Measurements from ENCODE around the gene CLEC17A.
"Not testable (repeated sequence)": the region's sequence is repeated elsewhere in the genome, so short reads cannot be mapped to it uniquely, and the experiment has no call there.

CLEC17A gene, protein sequence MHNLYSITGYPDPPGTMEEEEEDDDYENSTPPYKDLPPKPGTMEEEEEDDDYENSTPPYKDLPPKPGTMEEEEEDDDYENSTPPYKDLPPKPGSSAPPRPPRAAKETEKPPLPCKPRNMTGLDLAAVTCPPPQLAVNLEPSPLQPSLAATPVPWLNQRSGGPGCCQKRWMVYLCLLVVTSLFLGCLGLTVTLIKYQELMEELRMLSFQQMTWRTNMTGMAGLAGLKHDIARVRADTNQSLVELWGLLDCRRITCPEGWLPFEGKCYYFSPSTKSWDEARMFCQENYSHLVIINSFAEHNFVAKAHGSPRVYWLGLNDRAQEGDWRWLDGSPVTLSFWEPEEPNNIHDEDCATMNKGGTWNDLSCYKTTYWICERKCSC

DNA sequence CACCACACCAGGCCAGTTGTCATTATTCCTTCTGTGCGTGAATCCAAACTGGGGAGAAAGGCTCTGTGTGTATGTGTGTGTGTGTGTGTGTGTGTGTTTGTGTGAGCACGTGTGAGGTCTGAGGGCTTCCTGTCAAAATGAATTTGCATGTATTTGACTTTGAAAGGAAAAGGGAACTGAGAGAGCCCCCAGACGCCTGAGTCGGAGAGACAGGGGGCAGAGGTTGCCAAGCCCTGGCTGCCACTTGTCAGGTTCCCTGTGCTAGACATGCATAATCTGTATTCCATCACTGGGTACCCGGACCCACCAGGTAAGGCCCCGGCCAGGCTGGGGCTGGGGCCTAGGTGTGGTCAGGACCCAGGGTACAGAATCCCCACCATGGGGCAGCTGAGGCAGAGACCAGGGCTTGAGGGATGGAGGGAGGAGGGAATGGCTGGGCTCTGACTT is at the start of gene CLEC17A:
TSS of gene CLEC17A (plus strand) at position 191 of the 447 bp plus-strand sequence. CDS start at position 268, 77 bp downstream.
- DNase-seq (ENCODE audit: low spot score): no peak

DNA sequence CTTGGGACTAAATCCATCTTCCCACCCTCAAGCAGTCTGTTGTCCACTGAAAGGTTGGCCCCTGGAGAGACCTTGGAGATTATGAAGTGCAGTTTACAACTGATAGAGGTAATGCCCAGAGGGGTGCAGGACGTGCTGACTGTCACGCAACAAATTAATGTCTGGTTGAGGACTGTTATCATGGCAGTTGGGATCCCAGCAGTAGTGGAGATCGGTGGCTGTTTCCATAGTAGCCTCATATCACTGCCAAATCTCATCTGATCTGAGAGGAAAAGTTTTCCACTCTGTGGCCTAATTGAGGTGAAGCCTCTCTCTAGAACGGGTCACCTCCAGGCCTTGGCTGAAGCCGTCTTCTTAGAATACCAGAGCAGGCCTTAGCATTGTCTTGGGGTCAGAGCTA is 49.4 kb upstream of the CLEC17A start:
- no peak for DNase-seq (ENCODE audit: low spot score)

DNA sequence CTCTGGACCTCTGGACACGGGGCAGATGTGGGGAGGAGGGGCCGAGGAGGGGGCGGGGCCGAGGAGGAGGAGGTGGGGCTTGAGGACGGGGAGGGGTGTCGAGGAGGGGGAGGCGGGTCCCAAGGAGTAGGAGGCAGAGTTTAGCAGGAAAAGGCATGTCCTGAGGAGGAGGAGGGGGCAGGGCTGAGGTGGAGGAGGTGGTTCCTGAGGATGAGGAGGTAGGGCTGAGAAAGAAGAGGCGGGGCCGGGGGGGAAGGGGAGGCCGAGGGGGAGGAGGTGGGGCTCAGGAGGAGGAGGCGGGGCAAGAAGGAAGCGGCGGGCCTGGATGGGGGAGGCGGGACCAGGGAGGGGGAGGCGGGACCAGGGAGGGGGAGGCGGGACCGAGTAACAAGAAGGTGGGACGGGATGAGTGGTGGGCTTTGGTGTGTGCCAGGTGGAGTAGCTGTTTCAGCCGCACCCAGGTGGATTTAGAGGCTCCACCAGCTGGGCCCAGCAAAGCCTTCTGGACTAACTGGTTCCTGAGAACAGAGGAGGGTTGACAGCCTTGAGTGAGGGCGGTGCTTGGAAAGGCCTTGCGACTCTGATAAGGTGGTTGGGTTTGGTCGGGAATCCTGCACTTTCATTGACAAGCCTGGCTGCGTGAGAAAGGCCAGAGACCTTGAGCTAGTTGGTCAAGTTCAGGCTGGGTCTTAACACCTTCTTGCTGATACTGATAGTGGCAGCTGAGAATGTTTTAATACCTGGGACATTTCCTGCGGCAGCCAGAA is 45.8 kb upstream of the CLEC17A start:
- no peak for DNase-seq (ENCODE audit: low spot score)

DNA sequence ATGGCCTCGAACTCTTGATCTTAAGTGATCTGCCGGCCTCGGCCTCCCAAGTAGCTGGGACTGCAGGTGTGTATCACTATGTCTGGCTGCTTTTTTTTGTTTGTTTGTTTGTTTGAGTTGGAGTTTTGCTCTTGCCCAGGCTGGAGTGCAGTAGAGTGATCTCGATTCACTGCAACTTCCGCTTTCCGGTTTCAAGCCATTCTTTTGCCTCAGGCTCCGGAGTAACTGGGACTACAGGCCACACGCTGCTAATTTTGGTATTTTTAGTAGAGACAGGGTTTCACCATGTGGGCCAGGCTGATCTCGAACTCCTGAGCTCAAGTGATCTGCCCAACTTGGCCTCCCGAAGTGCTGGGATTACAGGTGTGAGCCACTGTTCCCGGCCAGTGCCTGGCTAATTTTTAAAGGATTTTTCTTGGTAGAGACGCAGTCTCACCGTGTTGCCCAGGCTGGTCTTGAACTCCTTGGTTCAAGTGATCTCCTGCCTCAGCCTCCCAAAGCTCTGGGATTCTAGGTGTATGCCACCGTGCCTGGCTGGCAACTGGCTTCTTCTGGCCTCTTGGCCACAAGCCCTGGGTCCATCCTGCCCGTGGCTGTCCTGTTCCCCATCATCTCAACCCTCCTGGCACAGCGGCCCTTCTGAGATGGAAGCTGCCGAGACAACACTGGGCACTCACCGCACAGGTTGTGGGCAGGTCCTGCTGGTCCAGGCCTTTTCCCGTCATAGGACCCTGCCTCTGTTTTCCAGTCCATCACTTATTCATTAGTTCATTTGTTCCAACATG is 42.0 kb upstream of the CLEC17A start:
- no peak for DNase-seq (ENCODE audit: low spot score)

DNA sequence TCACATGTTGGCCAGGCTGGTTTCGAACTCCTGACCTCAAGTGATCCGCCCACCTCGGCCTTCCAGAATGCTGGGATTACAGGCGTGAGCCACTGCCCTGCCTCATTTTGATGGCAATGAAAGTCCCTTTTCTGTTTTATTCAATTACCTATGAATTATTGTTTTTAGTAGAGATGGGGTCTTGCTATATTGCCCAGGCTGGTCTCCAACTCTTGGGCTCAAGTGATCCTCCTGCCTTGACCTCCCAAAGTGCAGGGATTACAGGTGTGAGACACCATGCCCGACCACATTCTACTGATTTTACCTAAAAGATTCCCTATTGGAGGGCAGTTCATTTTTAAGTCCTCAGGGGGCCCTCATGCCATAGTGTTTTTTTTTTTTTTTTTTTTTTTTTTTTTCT is 40.9 kb upstream of the CLEC17A start:
- not testable (repeated sequence) for DNase-seq (ENCODE audit: low spot score)

DNA sequence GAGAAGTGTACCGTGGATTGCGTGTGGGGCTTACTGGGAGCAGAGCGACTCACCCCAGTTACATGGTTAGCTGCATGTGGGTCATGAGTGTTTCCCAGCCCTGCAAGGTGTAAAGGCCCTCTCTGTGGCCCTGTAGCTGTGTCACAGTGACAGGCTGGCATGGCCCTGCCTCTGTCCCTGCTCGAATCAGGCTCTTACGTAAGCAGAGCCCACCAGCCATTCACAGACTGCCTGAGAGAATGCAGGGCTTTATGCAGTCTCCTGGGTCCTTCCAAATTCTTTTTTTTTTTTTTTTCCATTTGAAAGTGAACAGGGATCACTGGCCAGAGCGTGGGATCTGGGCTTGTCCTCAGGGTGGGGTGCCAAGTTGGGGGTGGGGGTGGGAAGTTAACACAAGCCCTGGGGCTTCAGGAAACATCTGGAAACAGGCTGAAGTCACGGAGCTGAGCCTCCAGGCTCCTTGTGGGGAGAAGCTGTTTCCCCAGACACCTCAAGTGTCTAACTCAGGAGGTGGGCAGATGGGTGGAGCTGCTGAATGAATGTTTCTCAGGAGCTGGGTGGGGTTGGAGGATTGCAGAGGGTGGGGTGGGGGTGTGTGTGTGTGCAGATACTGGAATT is 40.1 kb upstream of the CLEC17A start:
- DNase-seq (ENCODE audit: low spot score): no peak

DNA sequence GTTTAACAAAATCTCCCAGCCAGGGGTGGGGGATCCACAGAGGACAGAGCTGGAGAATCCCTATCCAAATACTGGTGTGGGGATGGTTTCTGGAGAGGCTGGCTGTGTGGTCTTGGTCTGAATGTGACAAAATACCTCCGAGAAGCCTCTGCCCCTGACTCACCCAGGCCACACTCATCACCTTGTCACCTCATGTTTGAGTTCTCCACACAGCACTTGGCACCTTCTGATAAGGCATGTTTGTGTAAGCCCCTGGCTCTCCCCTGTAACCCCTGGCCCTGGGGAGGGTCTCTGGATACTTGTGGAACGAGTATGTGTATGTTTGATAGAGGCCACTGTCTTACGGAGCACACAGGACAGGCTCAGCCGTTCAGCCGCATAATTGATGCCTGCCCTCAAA is 38.8 kb upstream of the CLEC17A start:
- no peak for DNase-seq (ENCODE audit: low spot score)

DNA sequence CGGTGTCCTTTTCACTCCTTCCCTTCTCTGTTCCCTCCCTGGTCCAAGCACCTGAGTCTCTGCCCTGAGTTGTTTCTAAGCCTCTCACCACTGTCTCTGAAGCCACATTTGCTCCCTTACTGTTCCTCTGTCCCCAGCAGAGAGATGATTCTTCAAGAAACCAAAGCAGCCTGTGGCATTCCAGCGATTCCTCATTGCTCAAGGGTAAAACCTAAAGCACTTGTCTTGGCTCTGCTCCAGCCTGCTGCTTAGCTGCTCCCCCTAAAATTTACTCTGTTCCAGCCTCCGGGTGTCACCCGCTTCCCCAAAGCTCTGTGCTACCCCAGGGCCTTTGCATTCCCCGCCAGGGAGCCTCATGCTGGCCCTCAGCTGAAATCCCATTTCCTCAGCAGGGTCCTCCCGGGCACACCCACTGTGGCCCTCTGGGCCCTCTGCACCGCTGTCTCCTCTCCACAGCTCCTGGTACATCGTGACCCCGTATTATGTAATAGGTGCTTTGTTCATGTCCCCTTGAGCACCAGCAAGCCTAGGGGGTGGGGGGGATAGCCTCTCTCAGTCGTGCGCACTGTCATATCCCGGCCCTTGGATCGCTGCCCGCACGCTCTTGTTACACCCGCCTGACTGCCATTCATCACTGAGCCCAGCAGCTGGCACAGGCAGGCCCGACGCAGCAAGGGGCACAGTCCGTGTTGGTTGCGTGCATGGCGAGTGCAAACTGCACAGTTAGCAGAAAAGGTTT is 37.7 kb upstream of the CLEC17A start:
- DNase-seq (ENCODE audit: low spot score): peak; percentile 96

DNA sequence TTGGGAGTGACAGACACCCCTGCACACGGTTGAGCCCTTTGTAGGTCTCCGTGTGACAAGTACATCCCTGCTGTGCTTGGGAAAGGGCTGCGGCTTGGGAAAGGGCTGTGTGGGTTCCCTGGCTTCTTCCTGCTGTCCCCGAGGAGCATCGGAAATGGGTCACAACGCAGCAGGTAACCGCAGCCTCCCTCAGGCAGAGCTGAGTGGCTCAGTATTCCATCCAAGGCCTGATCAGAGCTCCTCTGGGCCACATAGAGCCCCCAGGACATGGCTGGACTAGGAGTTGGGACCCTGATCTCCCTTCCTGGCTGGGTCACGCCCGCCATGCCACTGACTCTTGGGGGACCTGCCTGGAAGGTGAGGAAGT is 37.2 kb upstream of the CLEC17A start:
- no peak for DNase-seq (ENCODE audit: low spot score)

DNA sequence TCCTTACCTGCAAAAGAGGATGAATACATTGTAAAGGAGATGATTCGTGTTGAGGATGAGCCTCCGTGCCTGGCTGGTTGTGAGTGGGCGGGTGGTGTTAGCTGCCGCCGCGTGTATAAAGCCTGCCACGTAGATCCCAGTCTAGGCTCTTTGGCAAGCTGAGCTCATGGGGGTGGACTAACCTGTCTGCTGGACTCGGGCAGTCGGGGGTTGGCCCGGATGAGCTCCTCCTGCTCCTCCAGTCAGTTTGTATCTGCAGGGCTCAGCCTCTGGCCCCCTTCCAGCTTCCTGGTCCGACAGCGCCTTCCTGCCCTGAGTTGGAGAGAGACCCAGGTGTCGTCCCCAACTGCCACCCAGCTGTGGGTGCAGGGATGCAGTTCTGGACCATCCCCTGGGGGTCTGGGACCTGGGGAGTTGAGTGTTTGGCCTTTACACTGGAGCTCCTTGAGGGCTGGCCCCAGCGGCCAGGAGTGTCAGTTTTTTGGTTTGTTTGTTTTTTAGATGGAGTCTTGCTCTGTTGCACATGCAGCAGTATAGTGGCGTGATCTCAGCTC is 32.6 kb upstream of the CLEC17A start:
- no peak for DNase-seq (ENCODE audit: low spot score)

DNA sequence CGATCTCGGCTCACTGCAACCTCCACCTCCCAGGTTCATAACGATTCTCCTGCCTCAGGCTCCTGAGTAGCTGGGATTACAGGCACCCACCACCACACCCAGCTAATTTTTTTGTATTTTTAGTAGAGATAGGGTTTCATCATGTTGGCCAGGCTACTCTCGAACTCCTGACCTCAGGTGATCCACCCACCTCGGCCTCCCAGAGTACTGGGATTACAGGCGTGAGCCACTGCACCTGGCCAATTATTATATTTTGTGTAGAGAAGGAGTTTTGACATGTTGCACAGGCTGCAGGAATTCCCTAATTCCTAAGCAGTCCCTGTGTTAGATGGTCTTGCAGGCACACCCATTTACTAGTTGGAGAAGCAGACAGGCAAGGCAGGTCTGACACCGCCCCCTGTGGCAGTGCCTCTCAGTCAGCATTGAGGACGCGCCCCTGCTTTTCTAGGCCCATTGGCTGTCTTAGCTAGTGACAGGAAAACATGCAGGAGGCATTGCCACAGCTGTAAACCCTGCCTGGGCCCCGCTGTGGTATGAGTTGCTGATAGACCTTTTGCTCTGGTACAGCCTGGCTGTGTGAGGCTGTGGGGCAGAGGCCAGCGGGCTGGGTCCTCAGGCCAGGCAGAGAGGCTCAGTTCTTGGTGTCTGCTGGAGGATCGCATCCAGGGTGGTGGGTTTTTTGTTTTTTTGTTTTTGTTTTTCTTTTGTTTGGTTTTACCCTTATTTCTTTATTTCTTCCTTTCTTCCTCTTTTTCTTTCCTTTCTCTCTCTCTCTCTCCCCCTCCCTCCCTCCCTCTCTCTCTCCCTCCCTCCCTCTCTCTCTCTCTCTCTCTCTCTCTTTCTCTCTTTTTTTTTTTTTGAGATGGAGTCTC is 31.5 kb upstream of the CLEC17A start:
- peak; percentile 72 for DNase-seq (ENCODE audit: low spot score)

DNA sequence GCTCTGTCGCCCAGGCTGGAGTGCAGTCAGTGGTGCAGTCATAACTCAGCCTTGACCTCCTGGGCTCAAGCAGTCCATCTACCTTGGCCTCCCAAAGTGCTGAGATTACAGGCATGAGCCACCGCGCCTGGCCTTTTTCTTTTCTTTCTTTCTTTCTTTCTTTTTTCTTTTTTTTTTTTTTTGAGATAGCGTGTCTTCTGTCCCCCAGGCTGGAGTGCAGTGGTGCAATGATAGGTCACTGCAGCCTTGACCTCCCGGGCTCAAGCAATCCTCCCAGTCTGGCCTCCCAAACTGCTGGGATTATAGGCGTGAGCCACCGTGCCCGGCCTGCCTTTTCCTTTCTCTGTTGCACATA is 30.9 kb upstream of the CLEC17A start:
- not testable (repeated sequence) for DNase-seq (ENCODE audit: low spot score)

DNA sequence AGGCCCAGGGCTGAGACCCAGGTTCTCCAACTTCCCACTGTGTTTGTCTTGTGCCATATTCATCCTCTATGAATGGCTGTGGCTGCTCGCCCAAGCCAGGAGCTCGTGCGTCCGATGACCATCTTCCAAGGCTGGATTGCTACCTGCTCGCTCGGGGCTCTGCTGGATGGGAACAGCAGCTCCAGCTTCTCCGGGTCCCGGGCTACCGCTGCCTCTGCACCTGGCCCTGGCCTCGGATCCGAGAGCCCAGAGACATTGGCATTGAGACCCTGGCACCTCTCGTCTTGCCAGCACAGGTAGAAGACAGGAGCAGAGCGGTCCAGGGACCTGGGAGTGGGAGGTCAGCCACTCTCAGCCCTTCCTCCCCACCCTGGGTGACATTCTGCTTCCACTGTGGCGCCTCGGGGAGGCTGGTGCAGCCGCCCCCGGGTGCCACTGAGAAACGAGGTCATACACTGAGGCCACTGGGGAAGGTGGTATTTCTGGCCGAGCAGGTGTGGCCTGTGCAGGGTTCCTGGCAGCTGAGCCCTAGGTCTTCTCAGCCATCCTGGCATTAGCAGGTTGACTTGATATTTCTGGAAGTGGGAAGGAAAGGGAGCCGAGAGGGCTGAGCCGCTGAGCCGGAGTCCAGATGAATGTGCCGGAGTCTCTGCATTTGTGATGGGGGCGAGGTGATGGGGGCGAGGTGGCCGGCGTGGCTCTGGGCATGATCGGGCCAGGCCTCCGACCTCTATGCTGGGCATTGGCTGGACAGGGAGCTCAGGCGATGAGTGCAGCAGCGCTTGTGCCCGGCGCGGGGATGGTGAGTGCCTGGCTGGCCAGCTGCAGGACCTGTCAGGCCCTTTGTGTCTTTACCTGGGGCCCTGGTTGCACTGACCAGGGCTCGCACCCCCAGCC is 29.6 kb upstream of the CLEC17A start:
- DNase-seq (ENCODE audit: low spot score): no peak

DNA sequence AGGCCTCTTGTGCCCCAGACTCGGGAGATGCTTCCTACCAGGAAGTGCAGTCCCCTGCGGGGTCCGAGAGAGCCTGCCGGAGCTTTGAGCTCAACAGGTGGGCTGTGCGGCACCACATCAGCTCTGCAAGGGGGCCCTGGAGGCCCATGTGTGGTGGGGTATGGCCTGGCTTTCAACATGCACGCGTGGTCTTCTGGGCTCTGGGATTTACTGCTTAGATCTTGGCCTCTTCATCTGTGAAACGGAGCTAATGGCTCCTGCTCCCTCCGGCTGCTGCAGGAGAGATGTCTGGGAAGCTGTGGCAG is 29.0 kb upstream of the CLEC17A start:
- no peak for DNase-seq (ENCODE audit: low spot score)

DNA sequence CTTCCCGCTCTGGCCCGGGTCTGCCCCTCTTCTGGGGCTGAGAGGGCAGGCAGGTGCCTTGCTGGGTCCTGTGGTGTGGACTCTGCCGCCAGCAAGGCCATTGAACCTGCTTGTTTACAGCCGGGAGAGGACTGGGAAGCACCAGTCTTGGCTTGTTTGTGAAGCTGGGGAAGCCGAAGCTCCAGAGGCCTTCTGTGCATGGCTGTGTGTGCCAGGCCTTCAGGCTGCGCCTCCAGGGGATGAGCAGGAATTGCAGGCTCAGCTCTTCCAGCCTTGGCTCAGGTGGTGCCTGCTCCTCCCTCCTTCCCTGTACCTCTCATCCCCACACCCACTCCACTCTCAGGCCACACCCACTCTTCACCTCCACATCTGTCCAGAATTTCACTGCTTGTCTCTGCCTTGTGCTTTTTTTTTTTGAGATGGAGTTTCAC is 28.5 kb upstream of the CLEC17A start:
- peak; percentile 65 for DNase-seq (ENCODE audit: low spot score)

DNA sequence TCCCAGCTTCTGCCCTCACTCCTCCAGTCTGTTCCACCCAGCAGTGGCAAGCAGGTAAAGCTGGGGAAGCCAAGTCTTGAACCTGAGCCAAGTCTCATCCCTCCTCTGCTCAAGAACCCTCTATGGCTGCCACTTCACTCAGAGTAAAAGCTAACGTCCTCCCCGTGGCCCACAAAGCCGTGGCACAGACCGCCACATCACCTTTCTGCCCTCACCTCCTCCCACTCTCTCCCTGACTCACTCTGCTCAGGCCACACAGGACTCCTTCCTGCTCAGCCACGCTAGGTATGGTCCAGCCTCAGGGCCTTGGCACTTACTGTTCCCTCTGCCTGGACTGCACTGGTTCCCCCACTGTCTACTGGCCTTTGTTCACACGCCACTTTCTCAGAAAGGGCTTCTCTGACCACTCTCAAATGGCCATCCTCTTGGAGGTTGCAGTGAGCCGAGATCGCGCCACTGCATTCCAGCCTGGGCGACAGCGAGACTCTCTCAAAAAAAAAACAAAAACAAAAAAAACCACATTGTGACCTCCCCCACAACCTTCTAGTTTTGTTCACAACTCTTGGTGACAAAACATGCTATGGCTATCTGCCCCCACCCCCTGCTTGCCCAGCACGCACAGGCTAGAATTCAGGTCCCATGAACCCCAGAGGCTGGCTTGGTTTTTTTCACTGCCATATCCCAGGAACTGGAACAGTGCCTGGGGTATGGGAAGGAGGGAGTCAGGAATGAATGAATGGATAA is 26.8 kb upstream of the CLEC17A start:
- DNase-seq (ENCODE audit: low spot score): no peak

DNA sequence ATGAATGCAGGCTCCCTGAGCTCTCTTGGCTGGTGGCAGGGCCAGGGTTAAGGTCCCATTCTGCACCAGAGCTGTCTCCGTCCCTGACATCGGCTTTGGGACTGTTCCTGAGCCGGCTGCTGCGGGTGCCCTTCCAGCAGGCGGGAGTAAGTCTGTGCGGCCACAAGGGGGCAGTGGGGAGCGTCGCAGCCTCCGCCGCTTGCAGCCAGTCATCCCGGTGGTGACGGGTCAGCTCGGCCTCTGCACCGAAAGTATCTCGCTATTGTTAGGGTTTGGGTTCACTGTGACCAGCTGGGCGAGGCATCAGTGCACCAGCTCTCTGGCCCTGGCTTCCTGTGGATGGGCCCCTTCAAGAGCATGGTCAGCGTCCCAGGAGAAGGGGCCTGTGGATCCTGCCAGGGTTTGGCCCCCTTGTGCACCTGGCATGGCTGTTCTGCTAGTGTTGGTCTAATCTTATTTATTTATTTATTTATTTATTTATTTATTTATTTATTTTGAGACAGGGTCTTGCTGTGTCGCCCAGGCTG is 26.2 kb upstream of the CLEC17A start:
- DNase-seq (ENCODE audit: low spot score): peak; percentile 75

DNA sequence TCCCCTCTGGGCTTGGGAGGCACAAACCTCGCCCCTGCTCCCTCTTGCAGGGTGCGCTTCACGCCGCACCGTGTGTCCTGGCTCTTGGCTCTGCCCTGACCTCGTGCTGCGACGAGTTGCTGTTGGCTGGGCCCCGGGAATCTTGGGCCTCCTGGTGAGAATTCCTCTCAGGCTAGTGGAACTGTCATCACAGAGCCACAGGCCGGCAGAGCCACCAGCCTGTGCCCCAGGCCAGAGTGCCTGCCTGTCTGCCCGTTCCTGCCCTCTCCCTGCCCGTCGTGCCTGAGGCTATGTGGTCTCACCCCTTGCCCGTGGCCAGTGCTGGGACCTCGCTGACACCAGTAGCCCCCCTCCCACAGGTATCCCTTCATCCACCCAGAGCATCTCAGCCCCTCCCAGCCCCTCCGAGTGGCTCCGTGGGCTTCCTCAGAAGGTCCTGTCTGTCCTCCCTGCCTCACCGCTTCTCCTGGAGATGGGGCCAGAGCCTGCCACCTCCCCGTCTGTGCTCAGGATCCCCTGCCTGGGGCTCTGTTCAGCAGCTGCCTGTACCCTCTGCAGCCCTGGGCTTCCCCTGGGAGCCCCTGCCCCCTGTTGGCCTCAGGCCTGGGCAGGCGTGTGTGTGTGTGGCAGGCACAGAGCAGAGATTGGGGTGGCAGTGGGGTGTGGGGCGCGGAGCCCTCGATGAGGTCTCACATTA is 24.4 kb upstream of the CLEC17A start:
- DNase-seq (ENCODE audit: low spot score): peak; percentile 0

Measured in pons (tissue), 1 donor.